NCI-H2107 (cell line): ENCODE data around the gene DPP6.

Source experiments
- DNase-seq: peaks from one replicate; lab custom pipeline; 2025; lab: John Stamatoyannopoulos, UW

The DPP6 gene

GRCh38 chr7:154827007-154827406, 774.8 kb downstream of the DPP6 start:
- no peak for DNase-seq

- DNase-seq, result no peak
These were observed 780.5 kb downstream of the DPP6 start for GRCh38 chr7:154832557-154833138.

- DNase-seq, result no peak
These were observed 783.8 kb downstream of the DPP6 start for GRCh38 chr7:154836021-154836448.

- DNase-seq, result no peak
These were observed 784.9 kb downstream of the DPP6 start for GRCh38 chr7:154837087-154837486.

- DNase-seq, result no peak
These were observed 785.4 kb downstream of the DPP6 start for GRCh38 chr7:154837622-154838021.

- no peak for DNase-seq
These were observed 787.9 kb downstream of the DPP6 start for GRCh38 chr7:154840086-154840485.

- peak; percentile 54 for DNase-seq
These were observed 789.6 kb downstream of the DPP6 start for GRCh38 chr7:154841731-154842331.

GRCh38 chr7:154842591-154842990, 790.4 kb downstream of the DPP6 start:
- no peak for DNase-seq

- DNase-seq, result no peak
These were observed 791.6 kb downstream of the DPP6 start for GRCh38 chr7:154843670-154844237.

- DNase-seq, result no peak
These were observed 792.3 kb downstream of the DPP6 start for GRCh38 chr7:154844499-154844898.

GRCh38 chr7:154844955-154845354, 792.8 kb downstream of the DPP6 start:
- no peak for DNase-seq

- no peak for DNase-seq
These were observed 796.3 kb downstream of the DPP6 start for GRCh38 chr7:154848464-154848863.

- DNase-seq, result no peak
These were observed 800.0 kb downstream of the DPP6 start for GRCh38 chr7:154852205-154852604.

- DNase-seq, result no peak
These were observed 801.0 kb downstream of the DPP6 start for GRCh38 chr7:154853063-154853726.

- no peak for DNase-seq
These were observed 801.5 kb downstream of the DPP6 start for GRCh38 chr7:154853727-154854095.

GRCh38 chr7:154854836-154855235, 802.6 kb downstream of the DPP6 start:
- DNase-seq, result no peak

GRCh38 chr7:154855366-154855765, 803.2 kb downstream of the DPP6 start:
- DNase-seq, result no peak

GRCh38 chr7:154856733-154857132, 804.5 kb downstream of the DPP6 start:
- DNase-seq, result no peak

GRCh38 chr7:154857240-154857639, 805.0 kb downstream of the DPP6 start:
- no peak for DNase-seq

GRCh38 chr7:154857728-154858681, 805.8 kb downstream of the DPP6 start:
- no peak for DNase-seq

- DNase-seq, result no peak
These were observed 806.8 kb downstream of the DPP6 start for GRCh38 chr7:154858836-154859537.
